Thoracic aorta (tissue), 2 donors: ENCODE results near the gene CD302. TPM values are rescaled to one million over a fixed set of nuclear protein-coding genes. Genes with fewer than 3 reads are reported as not detected.

Experiments used
- ATAC-seq: fragments of 150-250 bp; one replicate; pipeline ENCODE4 v1.8.0; 2017; ENCODE audit warnings: low read depth; ENCODE audit not compliant: insufficient number of reproducible peaks, low FRiP score
- DNase-seq: peaks from one replicate; pipeline ENCODE4 v3.0.0-alpha.2; 2020; ENCODE audit warnings: low spot score
- H3K27ac ChIP-seq, 2 donors: fragments of 200-600 bp; sonication (generic); 1 replicate in 1 of 2; 2 replicates in 1 of 2; pipeline ENCODE4 v1.5.1; 2016; ENCODE audit warnings: mild to moderate bottlenecking in 2 of 2, moderate library complexity in 2 of 2
- H3K27me3 ChIP-seq: fragments of 200-600 bp; sonication (generic); replicated peaks from 2 replicates; pipeline ENCODE4 v1.6.0; 2016; ENCODE audit warnings: mild to moderate bottlenecking; ENCODE audit not compliant: insufficient read depth
- H3K36me3 ChIP-seq: fragments of 200-600 bp; sonication (generic); one replicate; pipeline ENCODE4 v1.5.1; 2016
- H3K4me1 ChIP-seq, 2 donors: fragments of 200-600 bp; sonication (generic); 1 replicate in 1 of 2; 2 replicates in 1 of 2; pipeline versions ENCODE4 v1.5.1 to v1.6.0; 2016; ENCODE audit warnings: low read depth in 2 of 2, mild to moderate bottlenecking in 1 of 2; ENCODE audit not compliant: control insufficient read depth in 1 of 2
- H3K4me3 ChIP-seq: fragments of 200-600 bp; sonication (generic); 2 replicates; pipeline ENCODE4 v1.5.1; 2016; ENCODE audit warnings: mild to moderate bottlenecking
- H3K9me3 ChIP-seq: fragments of 200-600 bp; sonication (generic); 2 replicates; pipeline ENCODE4 v1.5.1; 2016
- total RNA-seq, 2 donors: library from RNA; depleted of rRNA; stranded (reverse); fragments of >200 nt; gene quantifications; one replicate each; pipeline versions ENCODE4 v1.1.0 to v1.2.3, GENCODE V29; 2016
- TF ChIP-seq, protein P1 (sequence below): fragments of 200-600 bp; sonication (generic); IDR thresholded peaks from one replicate; pipeline ENCODE4 v1.5.1; 2019; ENCODE audit warnings: antibody characterized with exemption

CD302 gene, protein sequence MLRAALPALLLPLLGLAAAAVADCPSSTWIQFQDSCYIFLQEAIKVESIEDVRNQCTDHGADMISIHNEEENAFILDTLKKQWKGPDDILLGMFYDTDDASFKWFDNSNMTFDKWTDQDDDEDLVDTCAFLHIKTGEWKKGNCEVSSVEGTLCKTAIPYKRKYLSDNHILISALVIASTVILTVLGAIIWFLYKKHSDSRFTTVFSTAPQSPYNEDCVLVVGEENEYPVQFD
- 100 to 1,000 TPM; 110 to 115 TPM for total RNA-seq

DNA sequence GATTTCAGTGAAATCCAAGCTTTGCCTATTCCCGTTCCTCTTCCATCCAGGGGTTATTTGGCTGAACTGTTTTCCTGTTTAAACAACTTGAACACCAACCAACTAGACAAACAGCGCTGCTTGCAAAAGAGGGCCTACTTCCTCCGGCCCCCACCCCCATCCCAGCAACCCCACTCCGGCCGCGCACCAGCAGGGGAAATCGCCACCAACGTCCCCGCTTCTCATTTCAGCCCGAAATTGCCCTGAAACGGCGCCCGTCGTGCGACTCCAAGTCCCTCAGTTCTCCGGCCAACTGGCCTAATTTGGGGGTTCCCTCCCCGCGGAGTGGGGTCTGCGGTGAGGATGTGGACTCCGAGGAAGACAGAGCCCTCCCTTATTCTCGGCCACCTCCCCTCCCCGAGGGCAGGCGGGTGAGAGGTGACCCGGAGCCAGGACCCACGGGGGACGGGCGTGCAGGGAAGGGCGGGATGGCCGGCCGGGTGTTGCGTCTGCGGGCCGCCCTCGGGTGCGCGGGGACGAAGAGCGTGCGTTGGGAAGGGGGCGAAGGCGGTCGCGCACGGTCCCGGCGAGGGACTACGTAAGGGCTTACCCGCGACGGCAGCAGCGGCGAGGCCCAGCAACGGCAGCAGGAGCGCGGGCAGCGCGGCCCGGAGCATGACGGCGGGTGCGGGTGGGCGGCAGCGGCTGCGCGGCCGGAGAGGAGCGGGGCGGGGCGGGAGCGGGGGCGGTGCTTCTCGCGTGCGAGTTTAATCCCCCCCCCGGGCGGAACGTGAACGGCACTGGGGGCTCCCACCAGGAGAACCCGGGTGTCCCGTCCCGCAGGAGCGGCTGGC, at the start of gene CD302:
TSS of gene CD302 (minus strand) at position 666 of the 833 bp plus-strand sequence. CDS start at position 656, 10 bp downstream.
- Histone ChIP-seq H3K4me1 (peaks cover 15 to 33% of the 10 kb centered on the region in 2 donors), H3K36me3 (no peaks in the 10 kb centered on the region), H3K9me3 (no peaks in the 10 kb centered on the region), H3K27ac (peak within 1 kb of the TSS; percentile 82 to 91), H3K27me3 (no peaks in the 10 kb centered on the region), H3K4me3 (peak within 1 kb of the TSS; percentile 98)
- DNase-seq (peak; percentile 9), ATAC-seq (peak; percentile 45)
- TF ChIP-seq, protein P1, sequence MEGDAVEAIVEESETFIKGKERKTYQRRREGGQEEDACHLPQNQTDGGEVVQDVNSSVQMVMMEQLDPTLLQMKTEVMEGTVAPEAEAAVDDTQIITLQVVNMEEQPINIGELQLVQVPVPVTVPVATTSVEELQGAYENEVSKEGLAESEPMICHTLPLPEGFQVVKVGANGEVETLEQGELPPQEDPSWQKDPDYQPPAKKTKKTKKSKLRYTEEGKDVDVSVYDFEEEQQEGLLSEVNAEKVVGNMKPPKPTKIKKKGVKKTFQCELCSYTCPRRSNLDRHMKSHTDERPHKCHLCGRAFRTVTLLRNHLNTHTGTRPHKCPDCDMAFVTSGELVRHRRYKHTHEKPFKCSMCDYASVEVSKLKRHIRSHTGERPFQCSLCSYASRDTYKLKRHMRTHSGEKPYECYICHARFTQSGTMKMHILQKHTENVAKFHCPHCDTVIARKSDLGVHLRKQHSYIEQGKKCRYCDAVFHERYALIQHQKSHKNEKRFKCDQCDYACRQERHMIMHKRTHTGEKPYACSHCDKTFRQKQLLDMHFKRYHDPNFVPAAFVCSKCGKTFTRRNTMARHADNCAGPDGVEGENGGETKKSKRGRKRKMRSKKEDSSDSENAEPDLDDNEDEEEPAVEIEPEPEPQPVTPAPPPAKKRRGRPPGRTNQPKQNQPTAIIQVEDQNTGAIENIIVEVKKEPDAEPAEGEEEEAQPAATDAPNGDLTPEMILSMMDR = no peak

DNA sequence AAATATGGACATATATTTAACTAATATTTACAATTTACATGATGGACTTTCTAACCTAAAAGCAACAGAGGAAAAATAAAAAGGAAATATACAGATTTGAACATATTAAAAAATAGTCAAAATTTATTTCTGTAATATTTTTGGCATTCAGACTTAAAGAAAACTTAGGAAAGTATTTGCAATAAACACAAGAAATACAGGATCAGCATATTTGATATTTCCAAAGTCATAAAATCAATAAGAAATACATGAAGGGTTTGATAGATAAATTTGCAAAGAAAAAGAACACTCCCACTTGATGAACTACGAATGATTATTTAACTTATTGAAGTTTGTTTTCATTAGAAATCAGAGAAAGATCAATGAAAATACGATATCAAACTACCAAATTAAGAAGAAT, 48.6 kb upstream of the CD302 start:
- Histone ChIP-seq H3K27ac (no peak overlapping the region), H3K36me3 (no peaks in the 10 kb centered on the region), H3K27me3 (no peaks in the 10 kb centered on the region), H3K9me3 (no peaks in the 10 kb centered on the region), H3K4me3 (no peak overlapping the region), H3K4me1 (no peaks in the 10 kb centered on the region)
- ATAC-seq (no peak), DNase-seq (no peak)
- TF ChIP-seq, protein P1 = no peak

DNA sequence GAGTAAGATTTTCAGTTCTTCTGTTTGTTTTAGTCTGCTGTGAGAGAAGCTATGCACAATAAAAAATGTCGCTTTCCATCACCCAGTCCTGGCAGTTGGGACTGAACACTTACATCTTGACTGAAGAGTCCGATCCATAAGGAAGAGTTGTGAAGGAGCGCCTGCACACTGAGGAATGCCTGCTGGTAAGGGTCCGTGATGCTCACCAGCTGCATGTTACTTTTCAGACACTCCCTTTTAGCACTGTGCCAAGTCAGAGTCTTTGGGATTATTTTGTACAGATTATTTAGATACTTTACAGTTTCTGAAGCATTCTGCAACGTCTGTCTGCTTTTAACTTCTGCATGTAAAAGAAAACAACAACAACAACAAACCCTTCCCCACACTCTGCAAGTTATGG, 42.6 kb upstream of the CD302 start:
- Histone ChIP-seq H3K36me3 (no peaks in the 10 kb centered on the region), H3K9me3 (no peaks in the 10 kb centered on the region), H3K4me1 (no peaks in the 10 kb centered on the region), H3K27me3 (no peaks in the 10 kb centered on the region), H3K27ac (no peak overlapping the region), H3K4me3 (no peak overlapping the region)
- no peak for ATAC-seq
- TF ChIP-seq, protein P1 = no peak
- DNase-seq = no peak

DNA sequence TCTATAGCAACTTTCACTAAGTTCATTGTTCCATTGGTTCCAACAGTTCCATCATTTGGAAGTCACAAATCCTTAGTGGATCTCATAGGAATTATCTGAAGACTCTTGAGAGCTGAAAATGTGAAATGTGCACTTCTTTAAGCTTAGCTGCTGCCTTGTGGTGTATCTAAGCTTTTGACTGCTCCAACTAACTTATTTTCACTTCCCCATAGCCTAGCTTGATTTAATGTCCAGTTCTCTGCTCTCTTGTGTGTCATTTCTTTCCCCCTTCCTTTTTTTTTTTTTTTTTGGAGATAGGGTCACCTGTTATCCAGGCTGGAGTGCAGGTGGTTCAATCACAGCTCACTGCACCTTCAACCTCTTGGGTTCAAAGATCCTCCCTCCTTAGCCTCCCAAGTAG, 34.9 kb upstream of the CD302 start:
- H3K27me3 ChIP-seq = no peaks in the 10 kb centered on the region
- H3K36me3 ChIP-seq = no peaks in the 10 kb centered on the region
- no peaks in the 10 kb centered on the region for H3K4me1 ChIP-seq
- H3K4me3 ChIP-seq = no peak overlapping the region
- no peak overlapping the region for H3K27ac ChIP-seq
- ATAC-seq (no peak), DNase-seq (no peak)
- TF ChIP-seq, protein P1 = no peak
- H3K9me3 ChIP-seq = no peaks in the 10 kb centered on the region

DNA sequence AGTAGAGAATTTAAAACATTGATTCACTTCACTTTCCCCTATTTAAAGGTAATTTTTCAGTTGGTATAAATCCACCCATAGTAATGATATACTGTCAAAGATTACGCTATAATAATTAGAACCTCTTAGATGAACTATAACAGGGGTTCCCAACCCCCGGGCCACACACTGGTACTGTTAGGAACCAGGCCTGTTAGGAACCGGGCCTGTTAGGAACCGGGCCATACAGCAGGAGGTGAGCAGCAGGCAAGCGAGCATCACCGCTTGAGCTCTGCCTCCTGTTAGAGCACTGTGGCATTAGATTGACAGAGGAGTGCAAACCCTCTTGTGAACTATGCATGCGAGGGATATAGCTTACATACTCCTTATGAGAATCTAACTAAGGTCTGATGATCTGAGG, 34.0 kb upstream of the CD302 start:
- Histone ChIP-seq H3K36me3 (no peaks in the 10 kb centered on the region), H3K4me3 (no peak overlapping the region), H3K27me3 (no peaks in the 10 kb centered on the region), H3K4me1 (no peaks in the 10 kb centered on the region), H3K9me3 (no peaks in the 10 kb centered on the region), H3K27ac (no peak overlapping the region)
- no peak for DNase-seq
- no peak for ATAC-seq
- TF ChIP-seq, protein P1 = no peak
